ENCODE data around the gene TNFSF13B. TPM values are rescaled to one million over a fixed set of nuclear protein-coding genes. Genes with fewer than 3 reads are reported as not detected.

Gene TNFSF13B
- total and polyA plus RNA-seq, 2 of the 8 experiments (the other 6 are each of a cell fraction or from before 2014, with no cell fraction given), result not detected

DNA sequence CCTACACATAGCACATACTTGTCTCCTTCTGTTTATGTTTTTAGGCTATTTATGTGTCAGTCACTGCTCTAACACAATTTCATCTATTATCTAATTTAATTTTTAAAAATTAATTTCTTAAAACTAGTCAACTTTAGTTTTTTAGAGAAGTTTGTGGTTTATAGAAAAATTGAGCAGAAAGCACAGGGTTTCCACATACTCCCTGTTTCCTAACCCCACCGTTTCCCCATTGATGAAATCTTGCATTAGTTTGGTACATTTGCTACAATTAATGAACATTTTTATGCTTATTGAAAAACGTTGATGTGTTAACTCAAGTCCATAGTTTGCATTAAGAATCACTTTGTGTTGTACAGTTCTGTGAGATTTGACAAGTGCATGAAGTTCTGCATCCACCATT is 53.5 kb downstream of the TNFSF13B start:
- Histone ChIP-seq H3K27me3 (replicated peaks in 1 of 4; ENCODE audit: control insufficient read depth in 3 of 4, extremely low read depth in 1 of 4, insufficient read depth in 3 of 4, low read length in 3 of 4) (no peaks in the 10 kb centered on the region), H3K4me2 (ENCODE audit: insufficient read depth in 1 of 2, low read depth in 2 of 2, low read length in 2 of 2) (no peak overlapping the region), H3K23ac (ENCODE audit: insufficient read length) (no peak overlapping the region), H2BK120ac (replicated peaks; ENCODE audit: low read depth, low read length) (no peak overlapping the region), H2AK5ac (ENCODE audit: low read depth, low read length) (no peak overlapping the region), H2BK20ac (ENCODE audit: low read length) (no peak overlapping the region), H3K9me3 (ENCODE audit: insufficient read depth in 2 of 2, low read depth in 1 of 2, low read length in 1 of 2) (no peaks in the 10 kb centered on the region), H4K91ac (replicated peaks; ENCODE audit: insufficient read length, low read length) (no peak overlapping the region), H2BK12ac (ENCODE audit: low read depth, low read length) (no peak overlapping the region), H3K9ac (replicated peaks in 1 of 4; ENCODE audit: extremely low read depth in 1 of 4, low read depth in 3 of 4, low read length in 3 of 4) (no peak overlapping the region), H3K56ac (replicated peaks; ENCODE audit: insufficient read length, low read depth, low read length) (no peak overlapping the region), H3K4ac (replicated peaks; ENCODE audit: insufficient read length, low read depth, low read length) (no peak overlapping the region), H3K18ac (ENCODE audit: extremely low read depth, low read length) (no peak overlapping the region), H3K79me2 (ENCODE audit: control insufficient read depth in 1 of 2, insufficient read depth in 2 of 2, low read length in 2 of 2) (no peaks in the 10 kb centered on the region), H3K27ac (ENCODE audit: low read depth, low read length) (no peak overlapping the region), H3K36me3 (ENCODE audit: control insufficient read depth in 2 of 4, insufficient read depth in 4 of 4, low read length in 3 of 4) (no peaks in the 10 kb centered on the region), H3K14ac (ENCODE audit: insufficient read length) (no peak overlapping the region), H3K4me3 (ENCODE audit: extremely low read depth in 1 of 4, insufficient read depth in 2 of 4, low read depth in 3 of 4, low read length in 4 of 4) (no peak overlapping the region), H4K20me1 (replicated peaks in 1 of 2; ENCODE audit: control insufficient read depth in 1 of 2, insufficient read depth in 2 of 2, low read length in 2 of 2) (no peaks in the 10 kb centered on the region), H3K79me1 (ENCODE audit: low read depth, low read length) (no peaks in the 10 kb centered on the region), H4K8ac (ENCODE audit: extremely low read depth, insufficient read depth, low read length) (no peak overlapping the region), H3K23me2 (ENCODE audit: low read depth, low read length) (no peaks in the 10 kb centered on the region), H2BK15ac (ENCODE audit: low read length) (no peak overlapping the region), H3K4me1 (replicated peaks in 1 of 4; ENCODE audit: control insufficient read depth in 3 of 4, insufficient read depth in 4 of 4, low read length in 3 of 4) (peaks cover 0 to 9% (median 0%) of the 10 kb centered on the region in 4 experiments; a peak in 1 of 7 replicates), H4K5ac (ENCODE audit: insufficient read length, low read depth, low read length) (no peak overlapping the region), H2AFZ (ENCODE audit: low read length) (no peak overlapping the region), H2BK5ac (ENCODE audit: low read depth, low read length) (no peak overlapping the region)
- TF ChIP-seq SRF (IDR thresholded peaks at IDR 0.05; ENCODE audit: low read depth, low read length), result no peak
- no peak for TF ChIP-seq KDM1A (IDR thresholded peaks at IDR 0.05; ENCODE audit: borderline replicate concordance, low read length)
- TF ChIP-seq BACH1 (IDR thresholded peaks at IDR 0.05; ENCODE audit: low read length), result no peak
- TF ChIP-seq, protein P1, sequence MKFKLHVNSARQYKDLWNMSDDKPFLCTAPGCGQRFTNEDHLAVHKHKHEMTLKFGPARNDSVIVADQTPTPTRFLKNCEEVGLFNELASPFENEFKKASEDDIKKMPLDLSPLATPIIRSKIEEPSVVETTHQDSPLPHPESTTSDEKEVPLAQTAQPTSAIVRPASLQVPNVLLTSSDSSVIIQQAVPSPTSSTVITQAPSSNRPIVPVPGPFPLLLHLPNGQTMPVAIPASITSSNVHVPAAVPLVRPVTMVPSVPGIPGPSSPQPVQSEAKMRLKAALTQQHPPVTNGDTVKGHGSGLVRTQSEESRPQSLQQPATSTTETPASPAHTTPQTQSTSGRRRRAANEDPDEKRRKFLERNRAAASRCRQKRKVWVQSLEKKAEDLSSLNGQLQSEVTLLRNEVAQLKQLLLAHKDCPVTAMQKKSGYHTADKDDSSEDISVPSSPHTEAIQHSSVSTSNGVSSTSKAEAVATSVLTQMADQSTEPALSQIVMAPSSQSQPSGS (IDR thresholded peaks at IDR 0.05; ENCODE audit: low read length), result no peak
- no peak for TF ChIP-seq EZH2 (IDR thresholded peaks at IDR 0.05; ENCODE audit: low read depth, low read length, severe bottlenecking)
- no peak for TF ChIP-seq SIRT6 (IDR thresholded peaks at IDR 0.05; ENCODE audit: low read length)
- TF ChIP-seq, protein P2, sequence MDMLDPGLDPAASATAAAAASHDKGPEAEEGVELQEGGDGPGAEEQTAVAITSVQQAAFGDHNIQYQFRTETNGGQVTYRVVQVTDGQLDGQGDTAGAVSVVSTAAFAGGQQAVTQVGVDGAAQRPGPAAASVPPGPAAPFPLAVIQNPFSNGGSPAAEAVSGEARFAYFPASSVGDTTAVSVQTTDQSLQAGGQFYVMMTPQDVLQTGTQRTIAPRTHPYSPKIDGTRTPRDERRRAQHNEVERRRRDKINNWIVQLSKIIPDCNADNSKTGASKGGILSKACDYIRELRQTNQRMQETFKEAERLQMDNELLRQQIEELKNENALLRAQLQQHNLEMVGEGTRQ (IDR thresholded peaks at IDR 0.05; ENCODE audit: low read length), result no peak
- TF ChIP-seq CEBPB (IDR thresholded peaks at IDR 0.05; ENCODE audit: low read depth, low read length), result no peak
- TF ChIP-seq CTBP2 (IDR thresholded peaks at IDR 0.05; ENCODE audit: borderline replicate concordance, insufficient read depth, insufficient read length, low read length), result no peak
- no peak for TF ChIP-seq SAP30 (IDR thresholded peaks at IDR 0.05; ENCODE audit: insufficient read depth, insufficient replicate concordance, low read length)
- no peak for TF ChIP-seq EGR1 (IDR thresholded peaks at IDR 0.05; ENCODE audit: borderline replicate concordance, low read depth, low read length)
- TF ChIP-seq TAF7 (optimal IDR thresholded peaks at IDR 0.05; ENCODE audit: borderline replicate concordance, low read depth, low read length), result no peak
- no peak for DNase-seq (ENCODE audit: low read depth in 1 of 2, low spot score in 2 of 2)
- POLR2A ChIA-PET (ENCODE audit: partially characterized antibody), result no interaction called here
- CTCF ChIA-PET (ENCODE audit: partially characterized antibody), result interaction anchor here (0.6 to 3.2 kb wide), 14 partner anchors 12 to 574 kb away, joined by 3 to 23 read pairs (median 3); no protein-coding TSS in a partner anchor
- 92% methylated on average over 2 of the region's 2 CpGs; no CpG with 5 or more reads in 1 of the 2 experiments for WGBS, 2 experiments (ENCODE audit: extremely low coverage in 1 of 2, insufficient coverage in 1 of 2, insufficient read length in 1 of 2, insufficient replicate concordance in 2 of 2, low coverage in 1 of 2, low lambda C conversion rate in 2 of 2, missing lambda C conversion rate in 1 of 2)
- FAIRE-seq, result no peak

Data from H1 (cell line).